Loucy (cell line): ENCODE results near the gene JAZF1.

Source experiments
- H2AFZ ChIP-seq: fragments of 200-600 bp; sonication (generic); 2 replicates; pipeline ENCODE4 v1.6.0; 2016; ENCODE audit warnings: antibody characterized with exemption, mild to moderate bottlenecking, low read length, moderate library complexity
- H3F3A ChIP-seq: fragments of 200-600 bp; 2 replicates; pipeline ENCODE4 v1.6.0; 2016; ENCODE audit warnings: antibody characterized with exemption, low read depth, mild to moderate bottlenecking
- H3K27me3 ChIP-seq: fragments of 200-600 bp; sonication (generic); 2 replicates; pipeline ENCODE4 v1.6.1; 2014; ENCODE audit warnings: low read length, mild to moderate bottlenecking; ENCODE audit not compliant: insufficient read depth, poor library complexity, severe bottlenecking
- H3K36me3 ChIP-seq: fragments of 200-600 bp; sonication (generic); 2 replicates; pipeline ENCODE4 v1.6.1; 2016; ENCODE audit warnings: low read length; ENCODE audit not compliant: insufficient read depth
- H3K4me1 ChIP-seq: fragments of 200-600 bp; sonication (generic); 2 replicates; pipeline ENCODE4 v1.5.1; 2014; ENCODE audit warnings: low read length, mild to moderate bottlenecking; ENCODE audit not compliant: insufficient read depth, poor library complexity, severe bottlenecking
- H3K4me2 ChIP-seq: fragments of 200-600 bp; sonication (generic); 2 replicates; pipeline ENCODE4 v1.6.0; 2014; ENCODE audit warnings: antibody characterized with exemption, low read length, low read depth, mild to moderate bottlenecking; ENCODE audit not compliant: poor library complexity, severe bottlenecking
- H3K4me3 ChIP-seq: fragments of 200-600 bp; sonication (generic); 2 replicates; pipeline ENCODE4 v1.5.1; 2014; ENCODE audit warnings: low read length, mild to moderate bottlenecking, mixed read lengths; ENCODE audit not compliant: poor library complexity, severe bottlenecking
- H3K79me2 ChIP-seq: fragments of 200-600 bp; sonication (generic); 2 replicates; pipeline ENCODE4 v1.6.1; 2014; ENCODE audit warnings: low read length; ENCODE audit not compliant: insufficient read depth
- H3K9ac ChIP-seq: fragments of 200-600 bp; sonication (generic); 2 replicates; pipeline ENCODE4 v1.6.0; 2014; ENCODE audit warnings: mild to moderate bottlenecking, low read depth, low read length, moderate library complexity; ENCODE audit not compliant: poor library complexity, severe bottlenecking
- H3K9me2 ChIP-seq: fragments of 200-600 bp; sonication (generic); replicated peaks from 2 replicates; pipeline ENCODE4 v1.6.1; 2016; ENCODE audit warnings: low read depth, low read length, mixed read lengths
- H3K9me3 ChIP-seq: fragments of 200-600 bp; sonication (generic); 2 replicates; pipeline ENCODE4 v1.6.1; 2014; ENCODE audit warnings: mild to moderate bottlenecking, antibody characterized with exemption, low read length, low read depth; ENCODE audit not compliant: insufficient read depth
- H4K20me1 ChIP-seq: fragments of 200-600 bp; sonication (generic); 2 replicates; pipeline ENCODE4 v1.6.0; 2014; ENCODE audit warnings: antibody characterized with exemption, low read length, mild to moderate bottlenecking; ENCODE audit not compliant: insufficient read depth, poor library complexity, severe bottlenecking
- CTCF ChIP-seq: fragments of 200-600 bp; sonication (generic); conservative IDR thresholded peaks from 2 replicates; pipeline ENCODE4 v1.5.1; 2014; ENCODE audit warnings: mild to moderate bottlenecking, antibody characterized with exemption, low read length
- EZH2phosphoT487 ChIP-seq: fragments of 200-600 bp; IDR thresholded peaks from 2 replicates; pipeline ENCODE4 v1.6.1; 2018; ENCODE audit warnings: antibody characterized with exemption, mild to moderate bottlenecking, moderate library complexity, borderline replicate concordance

The JAZF1 gene

DNA sequence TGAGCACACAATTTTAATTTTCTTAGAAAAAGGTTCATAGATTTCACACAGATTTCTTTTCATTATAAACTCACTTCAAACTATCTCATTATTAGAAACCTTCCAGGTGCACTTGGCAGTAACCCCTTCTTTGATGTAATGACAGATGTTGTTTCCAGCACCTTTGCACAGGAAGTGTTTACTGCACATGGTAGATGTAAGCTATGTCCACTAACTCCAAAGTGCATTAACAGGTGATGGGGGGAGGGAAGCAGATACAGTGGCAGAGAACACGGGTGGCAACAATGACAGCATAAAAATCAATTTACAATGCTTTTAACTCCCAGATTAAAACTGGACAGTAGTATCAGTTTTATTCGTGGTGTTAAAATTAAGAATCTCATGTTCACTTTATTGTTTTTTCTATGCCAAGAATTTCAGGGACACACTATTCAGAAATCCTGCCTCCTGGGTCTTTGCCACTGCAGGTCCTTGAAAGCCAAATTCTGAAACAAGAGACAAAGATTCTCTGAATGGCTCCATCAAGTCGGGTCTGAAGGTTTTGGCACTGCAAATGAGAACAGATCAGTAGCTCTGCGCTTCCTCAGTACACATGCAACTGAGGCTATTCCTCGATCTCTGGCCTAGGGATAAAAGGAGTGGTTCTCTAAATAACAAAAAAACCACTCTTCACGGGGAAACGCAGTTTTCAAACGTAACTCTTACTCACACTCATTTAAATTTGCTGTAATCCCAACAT, 187.7 kb downstream of the JAZF1 start:
- Histone ChIP-seq H3K4me2 (no peak overlapping the region), H3K36me3 (no peaks in the 10 kb centered on the region), H3K4me1 (peaks cover 42% of the 10 kb centered on the region), H3K9ac (no peak overlapping the region), H2AFZ (no peak overlapping the region), H3K27me3 (no peaks in the 10 kb centered on the region), H3F3A (peaks cover 3% of the 10 kb centered on the region; the same call in 1 of the 2 replicates), H3K9me2 (no peaks in the 10 kb centered on the region), H4K20me1 (peaks cover 5% of the 10 kb centered on the region), H3K4me3 (no peak overlapping the region), H3K9me3 (no peaks in the 10 kb centered on the region), H3K79me2 (no peaks in the 10 kb centered on the region)
- TF ChIP-seq CTCF (no peak), EZH2phosphoT487 (no peak)

DNA sequence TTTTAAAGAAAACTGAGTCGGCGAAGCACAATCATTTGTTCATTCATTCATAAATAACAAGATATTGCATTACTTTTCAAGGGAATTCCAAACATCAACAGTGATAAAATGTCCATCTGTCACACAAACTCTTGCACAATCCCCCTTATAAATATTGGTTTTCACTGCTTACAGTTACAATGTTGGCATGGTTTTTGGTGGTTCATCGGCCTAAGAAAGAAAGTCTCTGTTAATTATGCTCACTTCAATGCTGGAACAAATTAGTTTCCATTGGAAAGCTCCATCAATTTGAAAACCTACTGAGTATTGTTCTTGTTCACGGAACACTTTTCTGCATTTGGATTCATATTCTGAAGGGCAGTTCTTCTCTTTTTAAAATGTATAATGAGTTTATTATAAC, 188.5 kb downstream of the JAZF1 start:
- Histone ChIP-seq H3K9me3 (no peaks in the 10 kb centered on the region), H3K27me3 (no peaks in the 10 kb centered on the region), H3K4me2 (no peak overlapping the region), H3K4me1 (peaks cover 42% of the 10 kb centered on the region), H3K36me3 (no peaks in the 10 kb centered on the region), H2AFZ (no peak overlapping the region), H3K4me3 (no peak overlapping the region), H3K9me2 (no peaks in the 10 kb centered on the region), H4K20me1 (peaks cover 5% of the 10 kb centered on the region), H3K79me2 (no peaks in the 10 kb centered on the region), H3K9ac (no peak overlapping the region), H3F3A (peaks cover 3% of the 10 kb centered on the region; the same call in 1 of the 2 replicates)
- no peak for TF ChIP-seq CTCF
- TF ChIP-seq EZH2phosphoT487: no peak

DNA sequence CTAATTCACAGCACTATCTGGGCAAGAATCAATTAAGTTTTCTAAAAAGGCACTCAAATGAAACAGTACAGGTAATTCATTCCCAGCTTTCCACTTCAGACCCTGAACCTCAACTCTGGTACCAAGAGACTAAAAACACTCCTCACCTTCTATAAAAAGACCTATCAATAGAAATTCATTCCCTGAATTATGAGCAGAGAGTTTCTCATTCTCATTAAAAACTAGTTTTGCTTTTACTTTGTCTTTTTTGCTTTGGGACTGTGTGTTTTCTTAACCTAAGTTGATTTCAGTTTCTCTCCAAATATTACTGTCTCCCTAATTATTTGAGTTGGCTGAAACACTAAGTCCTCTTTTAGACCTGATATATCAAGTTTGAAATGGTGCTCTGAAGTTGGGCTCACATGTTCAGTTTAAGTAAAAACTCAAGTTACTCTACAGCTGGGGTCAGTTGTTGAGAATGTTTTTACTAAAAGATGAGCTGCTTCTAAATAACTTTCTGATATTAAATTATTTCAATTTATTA, 189.5 kb downstream of the JAZF1 start:
- Histone ChIP-seq H3K9me2 (no peaks in the 10 kb centered on the region), H3K4me2 (no peak overlapping the region), H3K9ac (no peak overlapping the region), H3K36me3 (no peaks in the 10 kb centered on the region), H3K79me2 (no peaks in the 10 kb centered on the region), H3K27me3 (no peaks in the 10 kb centered on the region), H4K20me1 (peaks cover 5% of the 10 kb centered on the region), H3F3A (peaks cover 3% of the 10 kb centered on the region; the same call in 1 of the 2 replicates), H3K4me1 (peaks cover 40% of the 10 kb centered on the region), H3K9me3 (no peaks in the 10 kb centered on the region), H2AFZ (no peak overlapping the region), H3K4me3 (no peak overlapping the region)
- no peak for TF ChIP-seq EZH2phosphoT487
